NCI-H1417 (cell line): ENCODE data around the gene PAQR6.

Experiments
- DNase-seq, 3 experiments: peaks; one replicate each; lab custom pipeline; 2025; lab: John Stamatoyannopoulos, UW

The PAQR6 gene

DNA sequence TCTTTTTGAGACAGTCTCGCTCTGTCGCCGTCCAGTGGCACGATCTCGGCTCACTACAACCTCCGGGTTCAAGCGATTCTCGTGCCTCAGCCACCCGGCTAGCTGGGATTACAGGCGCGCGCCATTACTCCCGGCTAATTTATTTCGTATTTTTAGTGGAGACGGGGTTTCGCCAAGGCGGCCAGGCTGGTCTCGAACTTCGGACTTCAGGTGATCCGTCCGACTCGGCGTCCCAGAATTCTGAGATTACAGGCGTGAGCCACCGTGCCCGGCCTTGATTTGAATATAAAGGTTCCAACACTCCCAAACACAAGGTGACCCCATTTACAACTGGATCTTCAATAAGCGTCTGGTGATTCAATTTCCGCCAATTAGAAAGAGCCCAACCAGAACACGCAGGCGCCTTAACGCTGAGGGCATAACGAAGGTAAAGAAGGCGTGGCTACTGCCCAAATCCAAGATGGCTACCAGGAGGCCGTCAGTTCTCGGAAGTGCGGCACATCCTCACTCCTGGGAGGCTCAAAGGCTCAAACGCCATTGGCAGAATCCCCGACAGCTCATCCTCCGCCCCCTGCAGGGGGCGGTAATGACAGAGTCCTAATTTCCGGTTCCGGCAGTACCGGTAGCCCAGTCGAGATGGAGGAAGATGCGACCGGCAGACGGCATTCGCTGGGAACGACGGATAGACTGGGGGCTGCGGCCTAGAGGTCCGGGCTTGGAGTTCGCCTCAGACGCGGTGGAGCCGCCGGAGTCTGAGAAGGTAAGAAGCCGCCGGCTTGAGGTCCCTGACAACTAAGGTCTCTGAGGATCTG, 54.2 kb downstream of the PAQR6 start, which contains the start of gene SLC25A44:
Gene SLC25A44 (plus strand): TSS at position 617 of the 812 bp plus-strand sequence. CDS start 5,744 bp downstream, outside the sequence.
- peak; percentile 99 to 100 (median 100) for DNase-seq
